Adipose tissue (tissue), 3 donors: ENCODE results near the gene IGF1R. TPM values are rescaled to one million over a fixed set of nuclear protein-coding genes. Genes with fewer than 3 reads are reported as not detected.

ENCODE experiments used
- H3K27ac ChIP-seq: one replicate; pipeline ENCODE4 v1.5.1; 2013; ENCODE audit warnings: low read depth, low read length
- WGBS, 3 donors: extraction: QIAGEN DNeasy Blood & Tissue Kit; methylation state at CpG; one replicate each; pipeline ENCODE4 v1.1.7; 2013; 5-methylcytosine and 5-hydroxymethylcytosine counted together
- polyA plus RNA-seq, 3 donors: library from polyadenylated mRNA; stranded (reverse); fragments of 200-250 nt; gene quantifications; one replicate each; pipeline ENCODE4 v1.2.3, GENCODE V29; 2013
- donor health status: healthy with polysubstance abuse.
- donor health status: Bipolar disorder and iron deficiency.
- donor health status: healthy.

Gene IGF1R
- polyA plus RNA-seq, 3 donors, result 3.9 to 5.6 (median 4.0) TPM

- 22 to 62% (median 24%) methylated on average over 8 of the region's 8 CpGs for WGBS, 3 donors
- no peak overlapping the region for H3K27ac ChIP-seq
These were observed 105.7 kb downstream of the IGF1R start for GRCh38 chr15:98753726-98754656.

GRCh38 chr15:98754657-98755022, 106.3 kb downstream of the IGF1R start:
- 75 to 88% (median 77%) methylated on average over 3 of the region's 3 CpGs for WGBS, 3 donors
- no peak overlapping the region for H3K27ac ChIP-seq

GRCh38 chr15:98755138-98755537, 106.8 kb downstream of the IGF1R start:
- H3K27ac ChIP-seq, result no peak overlapping the region

GRCh38 chr15:98755781-98756180, 107.4 kb downstream of the IGF1R start:
- WGBS, 3 donors, result 56 to 75% (median 67%) methylated on average over 2 of the region's 2 CpGs
- no peak overlapping the region for H3K27ac ChIP-seq

More at GRCh38 chr15:98755138-98755537, 106.8 kb downstream of the IGF1R start:
- 72 to 85% (median 81%) methylated on average over 7 of the region's 7 CpGs for WGBS, 3 donors

DNA sequence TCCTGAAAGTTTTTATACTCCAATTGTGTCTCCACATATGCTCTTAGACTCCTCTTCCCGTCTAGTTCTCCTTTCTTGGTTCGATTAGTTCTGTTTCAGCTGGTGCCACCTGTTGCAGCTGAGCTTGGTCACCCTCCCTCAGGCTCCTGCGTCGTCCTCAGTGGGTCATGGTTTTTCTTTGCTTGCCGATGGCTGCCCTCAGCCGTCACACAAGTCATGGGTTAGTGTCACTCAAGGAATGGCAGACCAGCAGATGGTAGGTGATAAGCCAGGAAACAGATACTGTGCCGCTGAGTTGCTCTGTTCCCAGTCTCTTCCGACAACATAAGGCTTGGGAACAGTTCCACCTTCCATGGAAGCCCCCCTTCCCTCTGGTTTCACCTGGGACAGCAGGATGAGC, 109.9 kb downstream of the IGF1R start:
- H3K27ac ChIP-seq, result no peak overlapping the region
- 65 to 75% (median 74%) methylated on average over 8 of the region's 8 CpGs for WGBS, 3 donors

GRCh38 chr15:98759277-98759676, 110.9 kb downstream of the IGF1R start:
- no peak overlapping the region for H3K27ac ChIP-seq
- whole genome bisulfite sequencing, 3 donors, result 62 to 84% (median 79%) methylated on average over 3 of the region's 3 CpGs

GRCh38 chr15:98760112-98760826, 111.9 kb downstream of the IGF1R start:
- WGBS, 3 donors, result 51 to 90% (median 84%) methylated on average over 9 of the region's 9 CpGs
- H3K27ac ChIP-seq, result no peak overlapping the region

- H3K27ac ChIP-seq, result no peak overlapping the region
- 88 to 98% (median 89%) methylated on average over 2 of the region's 2 CpGs for WGBS, 3 donors
These were observed 112.6 kb downstream of the IGF1R start for GRCh38 chr15:98760975-98761374.

GRCh38 chr15:98763179-98763578, 114.8 kb downstream of the IGF1R start:
- H3K27ac ChIP-seq, result no peak overlapping the region
- 29 to 70% (median 63%) methylated on average over 4 of the region's 4 CpGs for WGBS, 3 donors

DNA sequence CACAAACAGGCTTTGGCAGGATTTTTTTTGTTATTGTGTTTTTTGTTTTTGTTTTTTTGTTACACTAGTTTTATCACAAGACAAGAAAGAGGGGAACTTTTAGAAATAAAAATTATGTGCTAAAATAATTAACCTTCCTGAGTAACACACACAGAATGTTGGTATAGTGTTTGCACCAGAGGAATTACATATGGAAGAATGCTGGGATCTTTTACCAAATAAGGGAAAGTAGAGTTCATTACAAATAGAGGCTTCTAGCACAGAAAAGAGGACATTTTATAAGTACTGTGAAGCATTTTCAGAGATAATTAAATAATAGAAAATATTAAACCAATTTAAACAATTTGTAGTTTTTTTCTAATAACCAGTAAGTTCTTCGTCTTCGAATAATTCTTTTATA, 116.0 kb downstream of the IGF1R start:
- 94 to 97% (median 96%) methylated on average over 2 of the region's 2 CpGs for WGBS, 3 donors
- no peak overlapping the region for H3K27ac ChIP-seq

DNA sequence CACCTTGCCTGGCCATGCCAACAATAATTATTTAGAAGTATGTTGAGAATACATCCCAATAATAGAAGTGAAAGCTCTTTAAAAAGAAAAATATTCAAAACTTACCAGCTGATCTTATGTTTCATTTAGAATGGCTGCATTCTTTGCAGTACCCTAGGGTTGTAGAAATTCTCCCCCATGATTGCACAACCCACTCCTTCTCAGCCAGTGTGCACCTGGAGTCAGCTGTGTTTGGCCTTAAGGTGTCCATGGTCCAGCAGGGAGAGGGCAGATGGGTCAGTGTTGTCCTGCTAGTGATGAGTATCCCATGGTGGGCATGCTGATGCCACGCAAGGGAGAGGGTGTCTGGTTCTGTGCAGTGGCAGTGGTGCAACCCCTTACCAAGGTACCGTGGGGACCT, 117.3 kb downstream of the IGF1R start:
- H3K27ac ChIP-seq, result no peak overlapping the region
- 79 to 94% (median 86%) methylated on average over 2 of the region's 2 CpGs for WGBS, 3 donors

DNA sequence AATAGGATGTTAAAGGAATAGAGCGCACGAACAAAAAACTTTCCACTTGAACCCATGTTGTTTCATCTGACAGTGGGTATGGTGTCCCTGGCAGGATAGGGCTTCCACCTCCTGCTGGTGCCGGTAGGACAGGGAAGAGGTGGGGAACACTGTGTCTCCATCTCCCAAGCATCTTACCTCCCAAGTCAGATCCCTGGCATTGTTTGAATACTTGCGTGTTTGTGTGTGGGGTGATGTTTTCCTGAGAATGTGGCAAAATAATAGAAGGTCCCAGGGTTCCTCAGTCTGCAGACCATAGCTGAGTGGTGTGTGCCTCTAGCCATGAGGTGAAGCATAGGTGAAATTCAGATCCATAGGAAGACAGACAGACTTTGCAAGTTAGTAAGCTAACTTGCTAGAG, 119.4 kb downstream of the IGF1R start:
- no peak overlapping the region for H3K27ac ChIP-seq
- 87 to 96% (median 92%) methylated on average over 4 of the region's 4 CpGs for WGBS, 3 donors

DNA sequence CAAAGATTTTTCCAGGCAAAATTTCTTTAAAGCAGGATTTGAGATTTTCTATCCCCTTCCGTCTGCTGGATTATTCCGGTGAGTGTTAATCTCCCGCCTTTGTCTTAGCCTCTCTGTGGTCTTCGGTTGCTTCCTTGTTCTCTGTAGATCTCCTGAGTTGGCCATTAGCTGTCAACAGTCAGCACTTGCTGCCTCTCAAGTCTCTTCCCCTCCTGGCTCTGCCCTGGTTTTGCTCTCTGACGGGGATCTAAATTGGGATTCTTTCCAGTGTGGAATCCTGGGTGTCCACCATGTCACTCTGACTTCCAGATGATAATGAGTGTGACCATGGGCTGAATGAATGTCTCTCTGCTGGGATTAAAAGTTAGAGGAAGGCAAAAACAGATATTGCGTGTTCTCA, 121.5 kb downstream of the IGF1R start:
- WGBS, 3 donors, result 61 to 87% (median 81%) methylated on average over 6 of the region's 6 CpGs
- no peak overlapping the region for H3K27ac ChIP-seq

DNA sequence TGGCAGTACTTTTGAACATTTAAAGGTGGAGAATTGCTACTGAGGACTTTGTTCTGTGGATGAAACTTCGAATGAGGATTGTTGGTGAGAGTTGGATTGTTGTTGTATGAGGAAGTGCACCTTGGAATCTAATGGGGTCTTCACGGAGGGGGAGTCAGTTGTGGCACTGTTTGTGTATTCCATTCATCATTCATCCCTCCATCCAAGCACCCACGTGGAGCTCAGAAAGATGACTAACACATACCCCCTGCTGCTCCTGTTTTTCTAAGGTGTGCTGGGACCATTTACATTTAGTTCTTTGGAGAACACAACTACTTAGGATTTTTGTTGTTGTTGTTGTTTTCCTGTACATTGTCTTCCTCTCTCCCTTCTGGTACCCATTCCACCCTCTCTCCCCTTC, 122.6 kb downstream of the IGF1R start:
- 43 to 73% (median 63%) methylated on average over 3 of the region's 3 CpGs for WGBS, 3 donors
- H3K27ac ChIP-seq, result no peak overlapping the region

- H3K27ac ChIP-seq, result no peak overlapping the region
- WGBS, 3 donors, result 35 to 71% (median 59%) methylated on average over 4 of the region's 4 CpGs
These were observed 123.2 kb downstream of the IGF1R start for GRCh38 chr15:98771541-98771940.

DNA sequence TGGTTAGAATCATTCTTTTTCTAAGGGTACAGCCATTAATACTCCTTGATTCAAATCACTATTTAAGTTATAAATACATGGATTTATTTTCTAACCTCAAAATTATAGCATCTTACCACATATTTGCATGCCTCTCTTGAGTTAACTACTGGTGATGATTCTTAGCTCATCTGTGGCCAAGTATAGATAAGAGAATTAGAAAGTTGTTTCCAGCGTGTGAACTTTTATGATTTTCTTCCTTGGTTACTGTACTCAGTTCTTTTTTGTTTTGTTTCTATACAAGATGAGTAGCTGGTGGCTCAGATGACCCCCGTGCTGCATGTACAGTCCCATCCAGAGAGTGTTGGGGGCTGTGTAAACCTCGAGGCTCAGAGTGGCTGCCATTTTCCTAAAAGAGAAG, 124.6 kb downstream of the IGF1R start:
- WGBS, 3 donors, result 50 to 78% (median 57%) methylated on average over 3 of the region's 3 CpGs
- no peak overlapping the region for H3K27ac ChIP-seq

- WGBS, 3 donors, result 84 to 90% (median 84%) methylated on average over 6 of the region's 6 CpGs
- no peak overlapping the region for H3K27ac ChIP-seq
These were observed 125.3 kb downstream of the IGF1R start for GRCh38 chr15:98773616-98774015.

GRCh38 chr15:98774756-98775497, 126.6 kb downstream of the IGF1R start:
- WGBS, 3 donors, result 64 to 78% (median 75%) methylated on average over 10 of the region's 10 CpGs
- H3K27ac ChIP-seq, result no peak overlapping the region
